ENCODE measurements around the gene PTGDS. TPM values are rescaled to one million over a fixed set of nuclear protein-coding genes. Genes with fewer than 3 reads are reported as not detected.

The PTGDS gene
- total and polyA plus RNA-seq, 2 donors (not counting 1 experiment from before 2014, with no cell fraction given) = 0.13 TPM; not detected in 1

- peak overlapping the region; percentile 76 for H3K4me3 Mint-ChIP-seq
- peak overlapping the region; percentile 80 for H3K27ac Mint-ChIP-seq
- peaks cover 0 to 4% (median 0%) of the 10 kb centered on the region in 4 experiments for H3K27me3 ChIP-seq (replicated peaks in 1 of 4; ENCODE audit: control extremely low read depth in 1 of 4, control insufficient read depth in 3 of 4, insufficient read depth in 4 of 4, low read length in 3 of 4)
- POLR2A ChIA-PET = no interaction called here
- H3K4me2 ChIP-seq (replicated peaks; ENCODE audit: low read depth, low read length, poor library complexity, severe bottlenecking) = peak overlapping the region; percentile 90
- H3K79me2 ChIP-seq (ENCODE audit: control insufficient read depth, insufficient read depth, low read length) = peaks cover 10% of the 10 kb centered on the region
- H3K4me3 ChIP-seq (ENCODE audit: control extremely low read depth in 1 of 5, extremely low read depth in 1 of 5, insufficient read depth in 1 of 5, low read depth in 2 of 5, low read length in 4 of 5) = no peak overlapping the region
- peak overlapping the region; percentile 19 for H3K9ac ChIP-seq (ENCODE audit: low read length)
- peaks cover 17% of the 10 kb centered on the region for H4K20me1 ChIP-seq (ENCODE audit: control insufficient read depth, insufficient read depth, low read length, poor library complexity, severe bottlenecking)
- peaks cover 3% of the 10 kb centered on the region for H3K27me3 Mint-ChIP-seq
- peaks cover 60 to 74% of the 10 kb centered on the region in 2 donors for H3K4me1 ChIP-seq (ENCODE audit: control insufficient read depth in 2 of 2, insufficient read depth in 2 of 2, low read length in 2 of 2)
- peaks cover 0 to 6% of the 10 kb centered on the region in 2 experiments for H3K36me3 ChIP-seq (replicated peaks in 1 of 2; ENCODE audit: control extremely low read depth in 1 of 2, control insufficient read depth in 1 of 2, extremely low read depth in 1 of 2, insufficient read depth in 2 of 2, low read length in 1 of 2)
- ATAC-seq (ENCODE audit: low read depth) = no peak
- TF ChIP-seq EZH2 (IDR thresholded peaks at IDR 0.05; ENCODE audit: borderline replicate concordance, insufficient read depth, low read depth, low read length, poor library complexity, severe bottlenecking) (no peak), CTCF (IDR thresholded peaks at IDR 0.05) (no peak)
- 69% methylated on average over 9 of the region's 10 CpGs for WGBS (ENCODE audit: insufficient coverage)
- no peak for DNase-seq
- no peaks in the 10 kb centered on the region for H3K9me3 Mint-ChIP-seq (ENCODE audit: insufficient read depth)
- CTCF ChIA-PET = interaction anchor here (1.3 to 3.4 kb wide), 4 partner anchors 31 to 208 kb away, joined by 3 to 22 read pairs (median 8); partner anchors contain the start of gene ABCA2
- peak overlapping the region; percentile 3 to 54 for H3K27ac ChIP-seq (ENCODE audit: low read length in 2 of 2)
- peaks cover 56% of the 10 kb centered on the region for H3K4me1 Mint-ChIP-seq
- intact Hi-C loops (cut with micrococcal nuclease) = no loop called here
- peaks cover 0 to 7% (median 0%) of the 10 kb centered on the region in 3 donors for H3K9me3 ChIP-seq (ENCODE audit: control extremely low read depth in 1 of 3, control insufficient read depth in 2 of 3, insufficient read depth in 1 of 3, low read length in 2 of 3)
- peak overlapping the region; percentile 60 for H2AFZ ChIP-seq (ENCODE audit: insufficient read depth, low read depth, low read length, poor library complexity, severe bottlenecking)
Measured at GRCh38 chr9:136997371-136997770, 20.1 kb downstream of the PTGDS start.

- H3K27ac Mint-ChIP-seq = peak overlapping the region; percentile 80
- intact Hi-C loops (cut with micrococcal nuclease) = no loop called here
- POLR2A ChIA-PET = no interaction called here
- no peak for TF ChIP-seq CTCF (IDR thresholded peaks at IDR 0.05)
- no peak for TF ChIP-seq EZH2 (IDR thresholded peaks at IDR 0.05; ENCODE audit: borderline replicate concordance, insufficient read depth, low read depth, low read length, poor library complexity, severe bottlenecking)
- H3K36me3 ChIP-seq (replicated peaks in 1 of 2; ENCODE audit: control extremely low read depth in 1 of 2, control insufficient read depth in 1 of 2, extremely low read depth in 1 of 2, insufficient read depth in 2 of 2, low read length in 1 of 2) = peaks cover 0 to 6% of the 10 kb centered on the region in 2 experiments
- peaks cover 10% of the 10 kb centered on the region for H3K79me2 ChIP-seq (ENCODE audit: control insufficient read depth, insufficient read depth, low read length)
- 5% methylated on average over 8 of the region's 18 CpGs for WGBS (ENCODE audit: insufficient coverage)
- peak overlapping the region; percentile 90 for H3K4me2 ChIP-seq (replicated peaks; ENCODE audit: low read depth, low read length, poor library complexity, severe bottlenecking)
- H2AFZ ChIP-seq (ENCODE audit: insufficient read depth, low read depth, low read length, poor library complexity, severe bottlenecking) = peak overlapping the region; percentile 60
- H3K4me1 Mint-ChIP-seq = peaks cover 52% of the 10 kb centered on the region
- H3K4me3 ChIP-seq (ENCODE audit: control extremely low read depth in 1 of 5, extremely low read depth in 1 of 5, insufficient read depth in 1 of 5, low read depth in 2 of 5, low read length in 4 of 5) = peak overlapping the region in 1 of 5 experiments; percentile 33
- peak overlapping the region; percentile 29 to 54 for H3K27ac ChIP-seq (ENCODE audit: low read length in 2 of 2)
- H3K27me3 ChIP-seq (replicated peaks in 1 of 4; ENCODE audit: control extremely low read depth in 1 of 4, control insufficient read depth in 3 of 4, insufficient read depth in 4 of 4, low read length in 3 of 4) = peaks cover 0 to 4% (median 0%) of the 10 kb centered on the region in 4 experiments
- no peaks in the 10 kb centered on the region for H3K9me3 Mint-ChIP-seq (ENCODE audit: insufficient read depth)
- H3K9me3 ChIP-seq (ENCODE audit: control extremely low read depth in 1 of 3, control insufficient read depth in 2 of 3, insufficient read depth in 1 of 3, low read length in 2 of 3) = peaks cover 0 to 7% (median 0%) of the 10 kb centered on the region in 3 donors
- peaks cover 16% of the 10 kb centered on the region for H4K20me1 ChIP-seq (ENCODE audit: control insufficient read depth, insufficient read depth, low read length, poor library complexity, severe bottlenecking)
- no peak for DNase-seq
- CTCF ChIA-PET = interaction anchor here (1.3 to 3.4 kb wide), 3 partner anchors 31 to 208 kb away, joined by 3 to 22 read pairs (median 4); partner anchors contain the start of gene ABCA2
- no peak for ATAC-seq (ENCODE audit: low read depth)
- H3K4me1 ChIP-seq (ENCODE audit: control insufficient read depth in 2 of 2, insufficient read depth in 2 of 2, low read length in 2 of 2) = peaks cover 58 to 72% of the 10 kb centered on the region in 2 donors
- peak overlapping the region; percentile 19 for H3K9ac ChIP-seq (ENCODE audit: low read length)
- H3K4me3 Mint-ChIP-seq = peak overlapping the region; percentile 76
- H3K27me3 Mint-ChIP-seq = peaks cover 3% of the 10 kb centered on the region
Measured at GRCh38 chr9:136997830-136998234, 20.5 kb downstream of the PTGDS start.

All from B cell (primary cell).